ENCODE data around the gene PRKCA.

PRKCA gene

DNA sequence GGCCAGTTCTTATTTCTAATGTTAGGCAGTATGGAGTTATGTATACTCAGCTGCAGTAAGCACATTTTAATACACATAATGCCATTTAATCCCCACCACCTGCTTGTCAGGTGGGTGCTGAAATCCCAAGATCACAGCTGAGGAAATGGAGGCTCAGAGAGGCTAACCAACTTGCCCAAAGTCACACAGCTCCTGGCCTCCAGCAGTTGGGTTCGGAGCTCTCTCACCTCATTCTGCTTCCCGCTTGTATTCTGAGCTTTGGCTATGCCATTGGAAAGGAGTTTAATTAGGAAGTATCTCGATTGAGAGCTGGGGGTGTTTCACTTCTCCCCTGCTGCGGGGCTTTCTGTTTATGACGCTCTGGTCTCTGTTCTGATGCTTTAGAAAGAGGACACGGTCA lies 459.9 kb downstream of the PRKCA start:
- DNase-seq: no peak

DNA sequence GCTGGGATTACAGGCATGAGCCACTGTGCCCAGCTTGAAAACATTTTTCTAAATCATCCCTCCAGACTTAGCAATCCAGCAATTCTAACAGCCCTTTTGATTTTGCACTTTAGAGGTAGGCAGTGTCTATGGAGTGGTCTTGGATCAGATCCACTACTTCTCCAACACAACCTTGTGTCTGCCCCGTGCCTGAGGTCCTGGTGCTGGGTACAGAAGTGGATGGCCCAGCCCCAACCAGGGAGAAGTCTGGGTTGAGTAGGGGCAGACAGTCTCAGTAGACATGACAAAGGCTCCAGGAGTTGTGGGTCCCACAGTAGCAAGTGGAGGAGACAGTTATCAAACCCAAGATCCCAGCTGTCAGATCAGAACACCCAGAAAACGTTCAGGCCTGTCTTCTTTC lies 460.6 kb downstream of the PRKCA start:
- no peak for DNase-seq

DNA sequence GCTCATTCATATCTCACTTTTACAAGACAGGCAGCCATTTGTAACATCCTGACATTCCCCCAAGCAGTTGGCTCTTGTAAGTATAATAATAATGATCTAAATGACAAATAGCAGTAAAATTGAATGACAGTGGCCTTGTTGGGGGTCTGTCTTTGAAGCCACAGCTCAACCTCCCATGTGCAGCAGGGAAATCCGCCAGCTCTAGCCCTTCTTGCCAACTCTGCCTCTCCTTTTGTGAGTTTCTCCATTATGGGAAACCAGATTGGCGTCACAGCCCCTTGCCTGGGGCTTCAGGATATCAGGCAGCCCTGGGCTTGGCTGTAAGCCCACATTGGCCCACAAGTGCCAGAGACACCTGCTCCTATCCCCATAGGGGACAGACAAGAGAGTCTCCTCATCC lies 462.1 kb downstream of the PRKCA start:
- DNase-seq: no peak

DNA sequence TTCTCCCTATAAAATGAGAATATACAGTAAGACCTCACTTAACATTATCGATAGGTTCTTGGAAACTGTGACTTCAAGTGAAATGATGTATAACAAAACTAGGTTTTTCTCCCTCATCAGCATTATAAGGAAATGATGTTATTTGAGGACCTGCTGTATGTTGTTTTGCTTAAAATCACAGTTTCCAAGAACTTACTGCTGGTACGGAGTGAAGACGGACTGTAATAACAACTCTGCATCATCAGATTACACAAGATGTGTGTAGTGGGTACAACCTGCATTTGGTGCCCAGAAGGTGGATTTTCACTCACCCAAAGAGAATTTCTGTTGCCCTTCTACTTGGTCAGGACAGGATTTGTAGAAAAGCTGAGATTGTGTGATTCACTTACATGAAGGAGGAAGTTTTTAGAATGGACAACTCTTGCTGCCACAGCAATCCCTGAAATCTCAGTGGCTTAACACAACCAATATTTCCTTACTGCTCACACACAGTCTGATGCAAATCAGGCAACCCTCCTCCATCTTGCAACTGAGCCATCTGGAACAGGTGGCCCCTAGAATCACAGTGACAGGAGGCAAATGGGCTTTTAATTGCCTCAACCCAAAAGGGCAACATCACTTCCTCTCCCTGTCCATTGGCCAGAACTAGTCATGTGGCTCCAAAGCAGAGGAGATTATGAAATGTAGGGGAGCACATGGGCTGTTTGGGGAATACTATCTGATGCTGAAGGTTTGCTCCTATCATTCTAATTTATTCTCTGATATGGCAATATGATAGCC lies 464.9 kb downstream of the PRKCA start:
- no peak for DNase-seq

DNA sequence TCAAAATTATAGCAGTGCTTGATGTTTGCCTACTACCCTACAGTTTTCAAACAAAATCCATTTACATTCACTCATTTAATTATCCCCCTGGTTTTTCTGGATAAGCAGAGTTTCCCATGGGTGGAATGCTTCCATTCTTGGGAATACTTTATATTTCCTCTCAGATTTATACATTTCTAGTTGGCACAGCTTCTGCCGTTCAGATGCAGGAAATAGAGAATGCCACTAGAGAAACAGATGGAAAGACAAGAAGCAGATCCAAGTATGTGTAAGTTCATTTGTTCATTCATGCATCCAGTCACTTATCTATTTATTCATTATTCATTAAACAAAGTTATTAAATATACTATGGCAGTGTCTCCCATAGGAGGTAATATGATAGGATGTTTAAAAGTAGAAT lies 467.5 kb downstream of the PRKCA start:
- no peak for DNase-seq

DNA sequence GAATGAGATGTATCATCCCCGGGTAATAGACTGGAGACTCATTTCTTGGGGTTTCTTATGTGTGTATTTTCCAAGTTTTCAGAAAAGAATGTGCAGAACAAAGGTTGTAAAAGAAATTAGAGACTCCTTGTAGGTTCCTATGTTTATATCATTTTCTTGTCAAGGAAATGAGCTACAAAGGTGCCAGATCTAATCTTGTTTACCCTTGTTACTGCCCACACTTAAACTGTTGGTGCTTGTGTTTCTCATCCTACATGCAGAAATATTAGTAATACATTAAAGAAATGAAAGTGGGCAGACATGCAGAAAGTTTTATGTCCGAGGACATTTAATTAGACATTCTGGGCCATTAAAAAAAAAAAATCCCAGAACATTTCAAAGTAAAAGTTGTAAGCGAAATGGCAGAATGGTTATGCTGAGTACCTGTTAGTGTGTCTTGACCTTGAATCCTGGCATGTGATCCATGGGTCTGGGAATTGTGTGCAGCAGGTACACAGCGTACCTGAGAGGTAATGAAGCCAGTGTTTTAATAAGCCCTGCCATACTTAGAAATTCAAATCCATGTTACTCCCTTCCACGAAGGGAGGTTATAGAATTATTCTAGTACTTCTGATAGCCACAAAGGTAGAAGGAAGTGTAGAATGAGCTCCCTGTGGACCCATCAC lies 469.9 kb downstream of the PRKCA start:
- no peak for DNase-seq

DNA sequence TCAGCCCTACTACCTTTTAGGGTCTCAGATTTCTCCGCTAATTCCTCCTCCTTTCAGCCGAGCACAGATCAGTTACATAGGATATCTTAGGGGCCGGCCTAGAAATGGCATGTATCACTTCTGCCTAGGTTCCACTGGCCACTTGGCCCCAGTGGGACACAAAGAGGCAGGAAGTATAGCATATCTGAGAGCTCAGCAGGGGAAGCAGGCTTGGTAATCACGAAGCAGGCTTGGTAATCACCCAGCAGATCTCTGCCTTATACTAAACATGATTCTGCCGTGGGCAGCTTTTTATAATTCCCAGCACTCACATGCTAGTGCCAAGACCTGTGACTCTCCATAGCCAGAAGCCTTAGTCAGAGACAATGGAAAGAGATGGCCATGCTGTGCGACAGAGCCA lies 472.9 kb downstream of the PRKCA start:
- no peak for DNase-seq

DNA sequence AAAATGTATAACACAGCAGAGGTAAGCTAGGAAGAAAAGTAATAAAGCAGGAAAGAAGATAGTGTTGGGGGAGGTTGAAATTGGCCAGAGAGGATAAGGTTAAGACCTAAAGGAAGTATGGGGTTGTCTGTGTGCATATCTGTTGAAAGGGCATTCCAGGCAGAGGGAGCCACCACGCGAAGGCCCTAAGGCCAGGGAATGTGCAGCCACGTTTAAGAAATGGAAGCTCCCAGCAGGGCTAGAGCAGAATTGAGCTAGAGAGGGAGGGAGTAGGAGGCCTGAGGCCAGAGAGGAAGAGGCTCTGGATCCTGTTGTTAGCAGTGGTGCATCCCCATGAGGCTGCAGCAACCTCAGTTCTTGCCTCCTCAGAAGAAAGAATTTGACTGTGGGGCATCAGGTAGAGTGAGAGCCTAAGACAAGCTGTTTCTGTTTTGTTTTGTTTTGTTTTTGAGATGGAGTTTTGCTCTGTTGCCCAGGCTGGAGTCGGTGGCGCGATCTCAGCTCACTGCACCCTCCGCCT lies 473.5 kb downstream of the PRKCA start:
- DNase-seq: no peak

DNA sequence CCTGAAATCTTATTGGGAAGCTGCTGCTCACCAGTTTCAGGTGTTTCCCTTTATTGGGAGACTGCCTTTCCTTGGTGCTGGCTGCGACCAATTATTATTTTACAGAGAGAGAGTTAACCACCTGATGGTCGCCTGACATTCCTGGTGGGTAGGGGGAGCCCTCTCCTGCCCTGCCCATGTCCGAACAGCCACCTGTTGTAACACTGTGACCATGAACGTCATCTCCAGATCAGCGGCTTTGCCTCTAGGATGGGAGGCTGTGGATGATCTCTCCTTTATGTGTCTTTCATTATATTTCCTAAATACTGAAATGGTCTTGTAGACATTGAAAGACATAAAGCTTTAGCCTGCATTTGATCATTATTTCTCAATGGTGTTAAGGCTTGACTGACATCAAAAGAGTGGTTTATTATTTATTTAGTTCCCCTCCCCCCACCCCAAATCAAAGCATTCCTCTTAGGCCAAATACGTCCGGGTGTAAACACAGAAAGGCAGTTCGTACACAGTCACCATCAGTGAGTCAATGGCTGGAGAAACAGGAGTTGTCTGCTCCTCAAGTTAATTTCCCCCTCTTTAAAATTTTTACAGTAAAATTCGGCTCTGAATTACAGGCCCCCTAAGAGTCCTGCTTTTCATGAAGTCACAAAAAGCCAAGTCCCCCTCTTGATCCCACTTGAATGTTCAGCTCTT lies 474.7 kb downstream of the PRKCA start:
- no peak for DNase-seq

DNA sequence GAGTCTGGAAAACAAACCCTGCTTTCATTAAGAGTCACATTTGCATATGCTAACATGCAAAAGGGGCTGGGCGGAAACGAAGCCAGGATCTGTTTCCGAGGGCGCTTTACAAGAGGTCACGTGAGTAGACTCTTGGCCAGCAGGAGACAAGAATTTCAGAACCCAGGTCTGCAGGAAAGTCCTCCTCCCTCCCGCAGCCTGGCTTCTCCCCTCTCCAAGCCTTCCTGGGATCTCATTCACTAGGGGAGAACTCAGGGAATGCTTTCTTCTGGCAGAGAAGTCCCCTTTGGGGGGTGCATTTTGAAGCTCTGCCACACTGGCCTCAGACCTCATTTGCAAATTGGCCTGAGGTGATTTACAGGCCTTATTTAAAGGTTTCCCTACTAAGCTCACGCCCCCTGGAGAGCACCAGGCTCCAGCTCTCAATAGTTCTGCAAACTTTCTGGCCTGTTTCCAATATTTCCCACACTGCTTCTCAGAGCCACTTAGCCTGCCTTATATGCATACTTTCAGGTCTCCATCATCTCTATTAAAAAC lies 475.3 kb downstream of the PRKCA start:
- no peak for DNase-seq

DNA sequence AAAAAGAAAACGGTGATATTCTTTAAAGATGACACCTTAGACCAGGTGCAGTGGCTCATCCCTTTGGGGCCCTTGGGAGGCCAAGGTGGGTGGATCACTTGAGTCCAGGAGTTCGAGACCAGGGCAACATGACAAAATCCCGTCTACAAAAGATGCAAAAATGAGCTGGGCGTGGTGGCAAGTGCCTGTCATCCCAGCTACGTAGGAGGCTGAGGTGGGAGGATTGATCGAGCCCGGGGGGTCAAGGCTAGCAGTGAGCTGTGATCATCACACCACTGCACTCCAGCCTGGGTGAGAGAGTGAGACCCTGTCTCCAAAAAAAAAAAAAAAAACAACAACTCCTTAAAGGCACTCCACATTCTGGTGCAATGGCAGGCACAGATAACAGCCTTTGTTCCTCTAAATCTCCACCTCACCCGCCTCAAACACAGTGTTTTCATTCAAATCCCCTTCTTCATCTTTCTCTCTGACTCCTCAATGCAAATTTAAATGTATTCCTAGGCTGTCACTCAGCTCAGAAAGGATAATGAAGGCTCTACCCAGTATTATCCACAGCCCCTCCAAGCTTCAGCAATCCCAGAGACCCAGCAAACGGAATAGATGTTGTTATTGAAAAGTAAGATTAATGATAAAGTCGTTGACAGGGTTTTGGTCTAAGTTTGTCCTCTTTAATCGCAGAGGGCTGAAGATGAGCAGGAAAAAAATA lies 476.3 kb downstream of the PRKCA start:
- no peak for DNase-seq

DNA sequence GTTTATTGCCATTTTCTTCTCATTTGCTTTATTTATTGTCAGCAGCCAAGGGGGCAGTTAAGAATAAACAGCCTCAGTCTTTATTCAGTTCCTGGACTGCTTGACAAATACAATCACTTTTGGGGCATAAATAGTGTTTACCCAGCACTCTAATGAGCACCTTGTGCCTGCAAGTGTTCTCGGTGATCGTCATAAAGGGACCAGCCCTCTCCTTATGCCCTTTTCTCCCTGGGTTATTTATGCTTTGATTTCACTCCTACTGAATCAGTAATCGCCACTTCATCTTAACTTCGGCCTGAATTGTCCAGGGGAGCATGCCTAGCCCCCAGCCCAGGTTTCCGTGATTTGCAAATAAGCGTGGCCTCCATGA lies 476.8 kb downstream of the PRKCA start:
- DNase-seq: no peak

DNA sequence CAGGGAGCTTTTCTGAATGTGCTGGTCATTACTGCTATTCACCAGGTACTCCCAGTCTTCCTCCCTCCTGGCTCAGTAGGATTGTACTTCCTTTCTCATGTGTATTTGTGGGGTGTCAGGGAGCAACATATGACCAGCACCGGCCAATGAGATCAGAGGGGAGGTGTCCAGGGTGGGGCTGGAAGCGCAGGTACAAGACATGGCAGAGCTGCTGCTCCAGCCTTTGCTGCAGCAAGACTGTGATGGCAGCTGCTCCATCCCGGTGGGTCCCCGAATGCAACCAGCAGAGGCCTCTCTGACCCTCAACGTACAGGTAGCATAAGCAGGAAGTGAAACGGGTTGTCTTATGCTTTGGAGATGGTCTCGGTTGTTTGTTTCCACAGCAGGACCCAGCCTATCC lies 478.7 kb downstream of the PRKCA start:
- DNase-seq: no peak

DNA sequence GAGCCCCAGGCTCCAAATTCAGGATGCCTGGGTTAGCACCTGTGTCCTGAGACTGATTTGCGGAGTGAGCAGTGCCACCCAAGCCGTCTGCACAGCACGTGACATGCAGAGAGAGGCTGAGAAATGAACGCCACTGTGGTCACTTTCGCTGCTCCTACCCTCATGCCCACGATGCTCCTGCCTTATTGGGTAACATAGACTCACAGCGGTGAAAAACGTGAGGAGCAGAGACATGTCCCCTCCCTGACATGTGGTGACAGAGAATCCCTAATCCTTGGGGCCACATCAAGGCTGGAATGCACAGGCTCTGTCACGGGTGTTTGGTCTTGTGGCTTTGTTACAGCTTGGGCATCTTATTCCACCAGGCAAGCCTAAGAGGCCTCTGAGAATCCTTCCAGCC lies 480.4 kb downstream of the PRKCA start:
- no peak for DNase-seq

DNA sequence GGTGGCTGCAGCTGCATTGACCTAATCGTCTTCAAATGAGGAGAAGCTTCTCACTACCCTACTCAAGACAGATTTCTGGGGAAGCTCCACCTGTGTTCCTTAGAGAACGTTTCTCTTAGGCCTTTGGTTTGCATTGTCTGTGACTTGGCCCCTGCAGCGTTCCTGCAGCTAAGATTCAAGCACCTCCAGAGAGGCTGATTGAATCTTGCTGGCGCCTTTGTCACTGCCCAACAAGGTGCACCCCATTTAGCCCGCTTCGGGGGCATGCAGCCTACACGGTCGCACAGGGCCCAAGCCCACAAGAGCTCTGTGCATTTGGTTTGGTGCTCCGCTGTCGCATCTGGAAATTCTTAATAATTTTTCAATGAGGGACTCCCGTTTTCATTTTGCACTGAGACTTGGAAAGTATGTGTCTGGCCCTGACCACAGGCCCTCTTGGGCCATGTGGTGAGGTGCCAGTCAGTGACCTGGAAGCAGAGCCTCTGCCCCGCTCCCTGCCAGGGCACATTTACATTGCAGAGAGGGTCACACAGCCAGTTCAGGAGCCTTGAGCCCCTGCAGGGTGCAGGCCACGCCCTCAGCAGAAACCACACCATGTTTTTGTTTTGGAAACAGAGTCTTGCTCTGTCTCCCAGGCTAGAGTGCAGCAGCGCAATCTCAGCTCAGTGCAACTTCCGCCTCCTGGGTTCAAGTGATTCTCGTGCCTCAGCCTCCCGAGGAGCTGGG lies 481.4 kb downstream of the PRKCA start:
- DNase-seq: no peak

DNA sequence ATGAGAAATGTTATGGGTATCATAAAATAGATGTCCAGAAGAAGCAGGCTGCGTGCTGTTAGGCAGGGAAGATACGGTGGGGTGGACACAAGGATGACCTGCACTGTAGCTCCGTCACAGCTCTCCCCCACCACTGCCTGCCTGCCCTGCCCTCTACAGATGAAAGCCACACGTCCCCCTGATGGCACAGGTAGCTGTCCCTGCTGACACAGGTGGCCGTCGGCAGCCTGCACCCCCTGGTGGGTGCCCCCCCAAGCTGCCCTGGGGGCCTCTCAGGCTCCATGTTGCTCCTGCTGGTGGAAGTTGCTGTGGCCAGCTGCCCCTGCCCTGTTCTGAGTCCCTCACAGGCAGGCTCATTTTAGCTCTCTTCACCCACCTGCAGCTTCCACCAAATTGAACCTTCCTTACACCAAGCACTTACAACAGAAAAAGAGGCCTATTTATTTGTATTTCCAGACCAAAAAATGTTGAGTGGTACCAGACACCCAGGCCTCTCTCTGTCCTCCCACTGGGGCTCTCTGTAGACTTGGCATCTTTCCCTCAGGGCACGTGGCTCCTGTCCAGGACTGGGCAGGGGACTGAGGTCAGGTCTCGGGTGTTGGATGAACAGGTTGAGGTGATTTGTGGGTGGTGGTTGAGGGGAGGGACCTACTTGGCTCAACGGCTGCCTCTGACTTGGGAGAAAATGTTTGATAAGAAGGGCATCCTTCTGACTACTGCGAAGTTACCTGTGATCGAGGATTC lies 482.4 kb downstream of the PRKCA start:
- no peak for DNase-seq

DNA sequence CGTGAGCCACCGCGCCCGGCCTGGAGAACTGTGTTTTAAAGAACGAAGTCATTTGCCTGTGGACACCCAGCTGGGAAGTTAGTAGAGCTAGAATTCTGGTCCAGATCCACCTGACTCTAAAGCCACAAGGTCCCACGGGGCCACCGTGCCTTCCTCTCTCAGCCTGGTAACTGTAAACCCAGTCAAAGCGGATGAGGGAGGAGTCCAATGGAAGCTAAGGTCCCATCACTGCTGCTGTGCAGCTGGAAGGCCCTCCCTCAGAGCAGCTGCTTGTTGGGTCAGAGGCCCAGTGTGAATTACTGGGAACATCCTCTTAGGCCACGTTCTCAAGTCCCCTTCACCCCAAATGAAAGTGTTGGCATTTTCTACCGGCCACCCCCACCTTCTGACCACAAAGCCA lies 483.7 kb downstream of the PRKCA start:
- no peak for DNase-seq

DNA sequence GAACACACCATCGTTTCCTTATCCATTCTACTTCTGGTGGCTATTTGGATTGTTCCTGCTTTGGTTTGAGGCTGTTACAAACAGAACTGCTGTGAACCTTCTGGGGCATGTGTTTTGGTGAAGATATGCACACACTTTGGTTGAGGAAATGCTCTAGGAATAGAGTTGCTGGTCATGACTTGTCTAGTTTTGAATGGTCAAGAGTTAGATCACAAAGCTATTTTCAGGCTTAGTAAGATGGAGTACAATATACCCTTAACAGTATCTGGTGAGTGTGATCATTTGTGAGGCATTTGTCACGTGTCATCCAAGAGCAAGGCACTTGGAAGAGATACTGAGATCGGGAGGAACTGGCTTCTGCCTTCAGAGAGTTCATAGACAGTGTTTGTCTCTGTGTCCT lies 485.5 kb downstream of the PRKCA start:
- no peak for DNase-seq

DNA sequence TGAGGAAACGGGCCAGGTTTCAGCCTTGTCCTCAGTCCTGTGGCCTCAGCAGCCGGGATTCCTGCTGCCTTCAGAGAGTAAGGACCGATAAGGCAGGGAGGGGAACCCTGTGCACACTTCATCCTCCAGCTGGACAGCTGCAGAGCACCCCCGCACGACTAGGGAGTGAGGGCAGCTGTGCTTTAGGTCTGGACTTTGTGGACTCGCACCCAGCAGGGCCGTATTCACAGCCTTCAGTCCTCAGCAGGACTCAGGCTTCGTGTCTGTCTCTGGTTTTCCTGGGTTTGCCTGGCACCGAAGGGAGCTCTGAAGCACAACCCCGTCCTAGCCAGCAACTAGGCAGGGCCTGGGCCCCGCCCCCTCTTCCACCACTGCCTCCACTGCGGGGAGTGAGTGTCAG lies 486.7 kb downstream of the PRKCA start:
- no peak for DNase-seq

DNA sequence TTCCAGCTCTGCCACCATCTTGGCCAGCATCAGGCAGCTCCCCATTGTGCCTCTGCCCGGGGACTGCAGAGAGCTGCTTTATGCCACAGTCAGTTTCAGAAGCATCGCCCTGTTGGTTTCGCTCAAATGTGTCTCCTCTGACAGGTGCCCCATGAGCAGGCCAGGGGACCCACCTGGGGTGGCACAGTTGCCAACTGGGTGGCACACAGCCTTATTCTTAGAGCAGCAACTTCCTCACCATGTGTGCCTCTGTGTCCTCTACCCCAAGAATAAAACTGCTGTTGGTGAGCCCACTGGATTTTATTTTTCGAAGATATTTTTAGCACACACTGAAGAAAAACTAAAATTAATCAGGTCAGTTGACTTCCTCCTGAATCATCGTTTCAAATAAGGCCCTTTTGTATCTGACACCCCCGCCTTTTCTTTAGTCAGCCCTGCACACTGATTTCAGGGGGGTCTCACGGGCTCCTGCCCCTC lies 487.6 kb downstream of the PRKCA start:
- no peak for DNase-seq

DNA sequence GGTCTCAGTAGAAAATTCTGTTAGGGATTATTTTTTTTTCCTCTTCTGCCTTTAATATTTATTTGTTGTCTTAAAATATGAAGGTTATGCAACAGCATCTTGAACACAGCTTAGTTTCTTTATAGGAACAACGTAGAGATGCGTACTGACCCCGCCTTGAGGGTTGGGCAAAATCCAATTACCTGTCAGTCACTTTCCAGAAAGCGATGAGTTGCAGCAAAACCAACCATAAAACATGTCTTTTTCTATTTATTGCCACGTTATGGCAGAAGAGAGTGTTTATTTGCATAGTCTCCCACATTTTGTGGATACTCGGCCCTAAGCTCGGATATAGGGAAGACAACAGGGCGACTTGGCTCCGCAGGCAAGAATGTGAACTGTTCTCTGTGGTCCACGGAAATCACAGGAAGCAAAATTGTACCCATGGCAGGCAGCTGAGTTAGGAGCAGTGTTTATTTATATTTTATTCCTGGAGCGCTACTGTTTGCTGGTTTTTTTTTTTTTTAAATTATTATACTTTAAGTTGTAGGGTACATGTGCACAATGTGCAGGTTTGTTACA lies 488.2 kb downstream of the PRKCA start:
- no peak for DNase-seq
